MCF 10A (cell line): ENCODE results near the gene RBM20. TPM values are rescaled to one million over a fixed set of nuclear protein-coding genes. Genes with fewer than 3 reads are reported as not detected.

ENCODE experiments used
- BruUV-seq: library from RNA; stranded (reverse); fragments of 400-500 nt; replicated peaks from 2 replicates; lab custom pipeline; 2021; lab: Mats Ljungman, UMichigan
- CTCF ChIA-PET: fragments of 300-600 bp; sonication (Branson Sonifier 250); formaldehyde crosslinking; extraction: SDS; loops from one replicate; lab custom pipeline; 2021; ENCODE audit warnings: antibody characterized with exemption, inconsistent platforms; lab: Yijun Ruan, JAX
- POLR2A ChIA-PET: fragments of 300-600, 350-650 bp; sonication (Branson Sonifier 250); formaldehyde crosslinking; extraction: SDS; loops from one replicate; lab custom pipeline; 2020; ENCODE audit warnings: antibody characterized with exemption, inconsistent platforms; lab: Yijun Ruan, JAX
- DNase-seq: peaks from one replicate; pipeline ENCODE4 v3.0.0-alpha.2; 2018; ENCODE audit not compliant: unreplicated experiment
- H3K27ac Mint-ChIP-seq: one replicate; pipeline ENCODE4 v1.8.0; 2022; ENCODE audit warnings: mild to moderate bottlenecking, low read depth, mixed read lengths; ENCODE audit not compliant: unreplicated experiment
- H3K27me3 Mint-ChIP-seq: one replicate; pipeline ENCODE4 v1.8.0; 2022; ENCODE audit warnings: mixed read lengths; ENCODE audit not compliant: insufficient read depth, unreplicated experiment
- H3K36me3 Mint-ChIP-seq: one replicate; pipeline ENCODE4 v1.8.0; 2022; ENCODE audit warnings: mild to moderate bottlenecking, moderate library complexity, mixed read lengths; ENCODE audit not compliant: insufficient read depth, unreplicated experiment
- H3K4me1 Mint-ChIP-seq: one replicate; pipeline ENCODE4 v1.8.0; 2022; ENCODE audit warnings: mixed read lengths; ENCODE audit not compliant: insufficient read depth, unreplicated experiment
- H3K4me3 Mint-ChIP-seq: one replicate; pipeline ENCODE4 v1.8.0; 2022; ENCODE audit warnings: mild to moderate bottlenecking, moderate library complexity, mixed read lengths; ENCODE audit not compliant: unreplicated experiment
- H3K9me3 Mint-ChIP-seq: one replicate; pipeline ENCODE4 v1.8.0; 2022; ENCODE audit warnings: mixed read lengths; ENCODE audit not compliant: unreplicated experiment
- CTCF ChIP-seq: fragments of 200-600 bp; IDR thresholded peaks from one replicate; pipeline ENCODE4 v1.8.0; 2022; ENCODE audit warnings: antibody characterized with exemption, mild to moderate bottlenecking; ENCODE audit not compliant: unreplicated experiment
- intact Hi-C: fragments of 100-400 bp; cut with micrococcal nuclease; formaldehyde crosslinking; loops from 2 replicates; pipeline ENCODE4 v1.14.1; 2022
- total RNA-seq: library from RNA; stranded (reverse); gene quantifications from 2 replicates; pipeline ENCODE4 v1.2.3, GENCODE V29; 2022

RBM20 gene
- total RNA-seq, 1 experiment from 2014 or later = not detected

- Mint-ChIP-seq H3K36me3 (no peaks in the 10 kb centered on the region), H3K27ac (no peak overlapping the region), H3K4me3 (no peak overlapping the region), H3K27me3 (peaks cover 42% of the 10 kb centered on the region), H3K4me1 (peaks cover 5% of the 10 kb centered on the region), H3K9me3 (no peaks in the 10 kb centered on the region)
- intact Hi-C loops = no loop called here
- DNase-seq = no peak
- no TSS peak for BruUV-seq
- CTCF ChIA-PET = interaction anchor here (0.5 to 1.1 kb wide), 3 partner anchors 16 to 439 kb away, joined by 3 to 5 read pairs (median 3); no protein-coding TSS in a partner anchor
- POLR2A ChIA-PET = interaction anchor here (0.7 to 1.4 kb wide), 3 partner anchors 16 to 222 kb away, joined by 3 to 4 read pairs (median 3); no protein-coding TSS in a partner anchor
- no peak for TF ChIP-seq CTCF
Measured at GRCh38 chr10:110648692-110649346, 4.7 kb downstream of the RBM20 start.

GRCh38 chr10:110649347-110650264, 5.5 kb downstream of the RBM20 start:
- CTCF ChIA-PET = interaction anchor here (0.6 to 1.1 kb wide), 5 partner anchors 9 to 272 kb away, joined by 3 to 5 read pairs (median 3); no protein-coding TSS in a partner anchor

GRCh38 chr10:110650265-110650668, 6.1 kb downstream of the RBM20 start:
- BruUV-seq = no TSS peak
- CTCF ChIA-PET = interaction anchor here (0.7 to 1.1 kb wide), 3 partner anchors 16 to 272 kb away, joined by 3 to 4 read pairs (median 3); no protein-coding TSS in a partner anchor
- intact Hi-C loops = no loop called here

More at GRCh38 chr10:110649347-110650264, 5.5 kb downstream of the RBM20 start:
- BruUV-seq = no TSS peak
- no peak overlapping the region for H3K4me3 Mint-ChIP-seq
- H3K27me3 Mint-ChIP-seq = peaks cover 42% of the 10 kb centered on the region
- TF ChIP-seq CTCF = no peak
- POLR2A ChIA-PET = interaction anchor here (0.6 to 1.4 kb wide), 4 partner anchors 11 to 223 kb away, joined by 3 to 4 read pairs (median 4); no protein-coding TSS in a partner anchor
- no peak overlapping the region for H3K27ac Mint-ChIP-seq
- no peak for DNase-seq
- H3K9me3 Mint-ChIP-seq = no peaks in the 10 kb centered on the region
- intact Hi-C loops = no loop called here
- peaks cover 5% of the 10 kb centered on the region for H3K4me1 Mint-ChIP-seq
- no peaks in the 10 kb centered on the region for H3K36me3 Mint-ChIP-seq

More at GRCh38 chr10:110650265-110650668, 6.1 kb downstream of the RBM20 start:
- H3K4me3 Mint-ChIP-seq = no peak overlapping the region
- H3K4me1 Mint-ChIP-seq = peaks cover 5% of the 10 kb centered on the region
- TF ChIP-seq CTCF = no peak
- DNase-seq = no peak
- H3K36me3 Mint-ChIP-seq = no peaks in the 10 kb centered on the region
- no peaks in the 10 kb centered on the region for H3K9me3 Mint-ChIP-seq
- peaks cover 42% of the 10 kb centered on the region for H3K27me3 Mint-ChIP-seq
- no peak overlapping the region for H3K27ac Mint-ChIP-seq
- POLR2A ChIA-PET = interaction anchor here (0.6 kb wide), 1 partner anchor 10 kb away, joined by 4 read pairs; no protein-coding TSS in a partner anchor
